ENCODE data around the gene TENT5C.
A peak's percentile ranks its signal among the peaks of the same experiment; 100 is the strongest.

The TENT5C gene

GRCh38 chr1:117659550-117660270 lies 53.9 kb downstream of the TENT5C start:
- DNase-seq: peak; percentile 76

- DNase-seq: peak; percentile 29
Observed at GRCh38 chr1:117660271-117660965, 54.6 kb downstream of the TENT5C start.

- DNase-seq: peak; percentile 66
Observed at GRCh38 chr1:117661027-117661426, 55.2 kb downstream of the TENT5C start.

GRCh38 chr1:117662667-117663066 lies 56.8 kb downstream of the TENT5C start:
- no peak for DNase-seq

GRCh38 chr1:117663156-117663902 lies 57.5 kb downstream of the TENT5C start:
- no peak for DNase-seq

DNA sequence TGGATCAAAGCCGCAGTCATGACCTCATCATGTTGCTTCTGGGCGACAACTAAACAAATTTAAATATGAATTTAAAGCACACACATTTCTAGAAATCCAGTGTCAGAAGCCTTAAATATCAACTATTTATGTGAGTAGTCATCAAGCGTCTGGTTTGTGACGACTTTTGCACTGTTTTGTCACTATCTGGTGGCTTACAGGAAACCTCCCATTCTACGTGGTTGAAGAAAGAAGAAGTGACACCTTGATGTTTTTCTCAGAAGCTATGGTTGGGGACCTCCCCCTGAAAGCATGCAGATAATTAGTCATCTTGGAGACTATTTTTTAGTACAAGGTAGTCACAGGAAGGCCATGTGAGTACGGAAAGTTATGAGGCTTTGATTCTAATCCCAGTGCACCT lies 58.5 kb downstream of the TENT5C start:
- peak; percentile 91 for DNase-seq

GRCh38 chr1:117665556-117666270 lies 59.9 kb downstream of the TENT5C start:
- peak; percentile 39 for DNase-seq

GRCh38 chr1:117669572-117669971 lies 63.7 kb downstream of the TENT5C start:
- DNase-seq: no peak

DNA sequence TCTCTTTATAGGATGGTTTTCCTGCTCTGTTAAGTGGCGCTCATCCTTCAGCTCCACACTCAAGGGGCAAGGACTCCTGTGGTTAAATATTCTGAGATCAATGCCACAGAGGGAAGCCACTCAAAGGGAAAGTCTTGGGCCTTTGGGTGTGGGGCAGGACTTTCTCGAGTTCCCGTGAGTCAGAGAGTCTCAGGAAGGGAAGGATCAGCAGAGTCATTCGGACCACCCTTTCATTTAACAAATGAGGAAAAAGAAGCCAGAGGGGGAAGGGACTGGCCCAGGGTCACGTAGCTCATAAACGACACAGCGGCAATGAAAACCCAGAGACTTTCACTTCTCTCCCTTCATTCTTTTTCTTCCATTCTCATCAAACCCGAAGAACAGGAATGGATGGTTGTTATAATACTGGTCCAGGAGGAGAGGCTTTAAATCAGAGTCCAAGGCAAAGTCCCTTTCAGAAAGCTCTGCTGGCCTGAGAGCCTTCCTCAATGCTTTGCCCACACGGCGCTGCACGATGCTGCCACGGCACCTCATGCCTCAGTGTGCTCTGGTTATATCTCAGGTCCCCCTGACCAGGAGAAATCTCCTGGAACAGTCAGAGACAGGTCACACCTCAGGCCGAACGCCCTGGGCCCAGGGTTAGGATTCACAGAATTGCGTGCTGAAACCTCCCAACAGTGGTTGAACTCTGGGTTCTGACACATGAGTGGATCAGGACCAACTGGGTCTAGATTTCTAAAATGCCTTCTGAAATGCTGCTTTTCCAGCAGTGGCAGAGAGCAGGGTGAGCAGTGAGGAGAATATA lies 65.3 kb downstream of the TENT5C start:
- DNase-seq: no peak

DNA sequence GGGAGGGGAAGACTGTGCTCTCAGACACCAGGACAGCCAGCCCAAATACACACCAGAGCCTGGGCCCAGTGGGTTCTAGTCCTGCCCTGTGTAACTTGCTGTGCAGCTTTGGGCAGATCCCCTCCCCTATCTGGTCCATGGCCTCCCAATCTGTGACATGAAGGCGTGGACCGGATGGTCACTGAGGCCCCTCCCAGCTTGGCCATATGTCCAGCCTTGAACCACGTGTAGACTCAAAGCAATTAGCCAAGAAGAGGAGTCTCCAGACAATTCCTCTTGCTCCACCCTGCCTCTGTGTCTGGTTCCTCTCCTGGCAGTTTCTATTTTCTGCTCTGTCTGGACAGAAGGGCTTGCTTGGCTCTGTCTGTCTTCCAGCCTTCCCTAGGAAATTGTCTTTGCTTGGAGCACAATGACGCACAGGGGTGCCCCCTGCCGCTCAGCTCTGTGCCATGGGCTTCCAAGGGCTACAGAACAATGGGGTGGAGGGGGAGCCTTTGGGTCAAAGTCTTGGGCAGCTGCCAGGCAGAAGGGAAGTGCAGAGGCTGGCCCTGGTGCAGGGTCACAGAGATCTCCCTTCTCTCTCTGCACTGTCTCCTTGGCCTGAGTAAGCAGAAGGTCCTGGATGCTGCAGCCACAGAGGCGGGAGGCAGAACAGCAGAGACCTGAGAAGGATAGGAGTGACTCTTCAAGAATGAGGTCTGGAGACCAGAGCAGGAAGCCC lies 66.1 kb downstream of the TENT5C start:
- DNase-seq: no peak

GRCh38 chr1:117672756-117673155 lies 66.9 kb downstream of the TENT5C start:
- DNase-seq: no peak

DNA sequence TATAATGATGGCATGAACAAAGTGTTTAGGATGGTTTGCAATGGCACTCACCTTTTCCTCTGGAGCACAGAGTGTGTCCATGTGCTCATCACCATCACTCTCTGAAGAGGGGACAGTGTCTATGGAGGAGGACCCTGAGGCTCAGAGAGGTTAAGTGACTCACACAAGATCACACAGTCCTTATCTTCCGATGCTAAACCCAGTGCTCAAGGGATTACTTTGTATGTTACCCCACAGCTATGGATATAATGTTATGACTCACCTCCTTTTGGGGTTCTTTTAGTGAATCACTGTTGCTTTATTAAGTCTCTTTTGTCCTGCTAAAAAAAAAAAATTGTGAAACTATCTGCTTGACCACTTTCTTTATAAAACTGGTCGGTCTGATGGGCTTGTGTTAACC lies 67.6 kb downstream of the TENT5C start:
- DNase-seq: peak; percentile 41

- DNase-seq: peak; percentile 58
Observed at GRCh38 chr1:117674521-117675400, 68.9 kb downstream of the TENT5C start.

DNA sequence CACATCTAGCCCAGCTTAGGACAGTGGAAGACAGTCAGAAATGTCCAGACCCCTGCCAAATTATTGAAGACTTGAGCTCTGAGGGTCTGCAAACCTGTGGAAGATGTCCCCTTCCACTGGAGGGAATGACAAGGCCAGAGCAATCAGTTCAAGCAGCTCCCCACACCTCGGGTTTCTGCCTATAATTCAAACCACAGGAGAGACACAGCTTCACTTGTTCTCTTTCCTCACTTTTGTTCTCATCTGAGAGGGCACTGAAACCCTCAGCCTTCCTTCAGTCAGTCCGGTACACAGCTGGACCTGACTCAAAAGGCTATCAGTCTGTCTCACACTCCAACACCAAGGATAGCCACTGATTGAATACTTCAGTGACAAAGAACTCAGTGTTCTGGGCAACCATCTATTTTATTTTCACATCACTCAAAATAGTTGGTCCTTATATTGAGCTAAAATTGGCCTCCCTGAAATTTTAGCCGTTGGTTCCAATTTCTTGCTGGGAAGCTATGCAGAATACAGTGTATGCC lies 70.1 kb downstream of the TENT5C start:
- no peak for DNase-seq

GRCh38 chr1:117676615-117677130 lies 70.8 kb downstream of the TENT5C start:
- DNase-seq: no peak

All from activated CD4-positive, alpha-beta T cell treated with anti-CD3 and anti-CD28 coated beads, Interleukin-2, Interleukin-6, amounts not matched to agents 100 ng/mL and 50 ng/mL, durations not matched to agents 16 hours and 8 hours (primary cell).